PC-3 (cell line): ENCODE data around the gene HECW1. TPM values are rescaled to one million over a fixed set of nuclear protein-coding genes. Genes with fewer than 3 reads are reported as not detected.

ENCODE experiments used
- ATAC-seq: fragments of 200-7000 bp; cut with Tn5 transposase; 2 replicates; pipeline ENCODE4 v1.9.1; 2020; ENCODE audit warnings: mild to moderate bottlenecking, moderate library complexity
- BruUV-seq: library from RNA; stranded (reverse); fragments of 400-500 nt; replicated peaks from 2 replicates; lab custom pipeline; 2021; lab: Mats Ljungman, UMichigan
- CTCF ChIA-PET: fragments of 300-600 bp; sonication (Branson Sonifier 250); formaldehyde crosslinking; loops from one replicate; lab custom pipeline; 2022; ENCODE audit warnings: antibody characterized with exemption; lab: Charles Lee
- POLR2A ChIA-PET: fragments of 300-600 bp; sonication (Branson Sonifier 250); formaldehyde crosslinking; loops from one replicate; lab custom pipeline; 2022; ENCODE audit warnings: antibody characterized with exemption; ENCODE audit not compliant: unreplicated experiment; lab: Charles Lee
- DNase-seq: peaks from one replicate; pipeline ENCODE4 v3.0.0-alpha.2; 2015
- H2AFZ ChIP-seq: fragments of 300-600 bp; sonication (generic); 2 replicates; pipeline ENCODE4 v1.6.0; 2016; ENCODE audit warnings: antibody characterized with exemption, low read length
- H3F3A ChIP-seq: fragments of 300-600 bp; sonication (generic); one replicate; pipeline ENCODE4 v1.6.0; 2017; ENCODE audit warnings: antibody characterized with exemption, low read length, control low read depth, mild to moderate bottlenecking; ENCODE audit not compliant: unreplicated experiment
- H3K27ac ChIP-seq: fragments of 300-600 bp; sonication (generic); 2 replicates; pipeline ENCODE4 v1.5.1; 2016; ENCODE audit warnings: mild to moderate bottlenecking, low read length
- H3K27me3 ChIP-seq: fragments of 300-600 bp; sonication (generic); 2 replicates; pipeline ENCODE4 v1.6.1; 2016; ENCODE audit warnings: low read length, mixed read lengths
- H3K36me3 ChIP-seq: fragments of 300-600 bp; sonication (generic); 2 replicates; pipeline ENCODE4 v1.6.1; 2016; ENCODE audit warnings: low read depth, mixed run types, low read length, mixed read lengths
- H3K4me1 ChIP-seq: fragments of 300-600 bp; sonication (generic); 2 replicates; pipeline ENCODE4 v1.5.1; 2016; ENCODE audit warnings: low read length; ENCODE audit not compliant: insufficient read depth
- H3K4me2 ChIP-seq: fragments of 300-600 bp; sonication (generic); 2 replicates; pipeline ENCODE4 v1.6.0; 2016; ENCODE audit warnings: low read length
- H3K4me3 ChIP-seq: fragments of 300-600 bp; sonication (generic); 2 replicates; pipeline ENCODE4 v1.5.1; 2016; ENCODE audit warnings: mild to moderate bottlenecking, low read length, mixed read lengths
- H3K79me2 ChIP-seq: fragments of 300-600 bp; sonication (generic); 2 replicates; pipeline ENCODE4 v1.6.1; 2017; ENCODE audit warnings: low read length, mixed read lengths
- H3K9ac ChIP-seq: fragments of 300-600 bp; sonication (generic); 2 replicates; pipeline ENCODE4 v1.6.0; 2016; ENCODE audit warnings: mild to moderate bottlenecking, low read length
- H3K9me2 ChIP-seq: fragments of 300-600 bp; sonication (generic); replicated peaks from 2 replicates; pipeline ENCODE4 v1.6.1; 2016; ENCODE audit warnings: mixed run types, low read length, mixed read lengths
- H3K9me3 ChIP-seq: fragments of 300-600 bp; sonication (generic); 2 replicates; pipeline ENCODE4 v1.6.1; 2016; ENCODE audit warnings: low read length, mixed read lengths
- H4K20me1 ChIP-seq: fragments of 300-600 bp; sonication (generic); 2 replicates; pipeline ENCODE4 v1.6.1; 2016; ENCODE audit warnings: low read length, mixed read lengths
- CTCF ChIP-seq: fragments of 300-600 bp; sonication (generic); conservative IDR thresholded peaks from 2 replicates; pipeline ENCODE4 v1.5.1; 2017; ENCODE audit warnings: antibody characterized with exemption, low read depth, mild to moderate bottlenecking, low read length
- EZH2 ChIP-seq: fragments of 300-600 bp; sonication (generic); IDR thresholded peaks from one replicate; pipeline ENCODE4 v1.6.1; 2017; ENCODE audit warnings: antibody characterized with exemption, mild to moderate bottlenecking, low read length; ENCODE audit not compliant: unreplicated experiment
- EZH2phosphoT487 ChIP-seq: fragments of 300-600 bp; sonication (generic); IDR thresholded peaks from 2 replicates; pipeline ENCODE4 v1.6.1; 2018; ENCODE audit warnings: mild to moderate bottlenecking, antibody characterized with exemption, low read length, borderline replicate concordance
- intact Hi-C: fragments of 100-400 bp; cut with micrococcal nuclease; formaldehyde crosslinking; loops from 2 replicates; pipeline ENCODE4 v1.9.0; 2023
- total RNA-seq: library from RNA; depleted of rRNA; stranded (reverse); fragments of >200 nt; gene quantifications from 2 replicates; pipeline ENCODE4 v1.2.3, GENCODE V29; 2014

The HECW1 gene
- total RNA-seq, 1 experiment from 2014 or later, result 3.0 TPM

GRCh38 chr7:43591558-43592180 lies 479.2 kb downstream of the HECW1 start:
- Histone ChIP-seq H3K36me3 (peaks cover 20% of the 10 kb centered on the region), H3K4me3 (peak overlapping the region; percentile 1; the same call in 1 of the 2 replicates), H3K9ac (no peak overlapping the region), H2AFZ (no peak overlapping the region), H3K79me2 (peaks cover 100% of the 10 kb centered on the region), H3K27me3 (no peaks in the 10 kb centered on the region), H3K27ac (peak overlapping the region; percentile 47), H3K4me2 (peak overlapping the region; percentile 60), H3K9me3 (no peaks in the 10 kb centered on the region), H3K9me2 (no peaks in the 10 kb centered on the region), H3F3A (no peaks in the 10 kb centered on the region), H3K4me1 (peaks cover 75% of the 10 kb centered on the region), H4K20me1 (peaks cover 94% of the 10 kb centered on the region)
- TF ChIP-seq CTCF (no peak), EZH2 (no peak), EZH2phosphoT487 (no peak)
- ATAC-seq (peak; percentile 68), DNase-seq (peak; percentile 39)
- CTCF ChIA-PET, result no interaction called here
- intact Hi-C loops, result no loop called here
- POLR2A ChIA-PET, result interaction anchor here (0.6 to 1.5 kb wide), 3 partner anchors 9 to 126 kb away, joined by 3 to 14 read pairs (median 5); partner anchors contain the start of gene STK17A
- no TSS peak for BruUV-seq

GRCh38 chr7:43592326-43592725 lies 479.9 kb downstream of the HECW1 start:
- no peaks in the 10 kb centered on the region for H3K9me3 ChIP-seq
- TF ChIP-seq EZH2phosphoT487, result no peak
- no peaks in the 10 kb centered on the region for H3K9me2 ChIP-seq
- intact Hi-C loops, result no loop called here
- H3K4me1 ChIP-seq, result peaks cover 69% of the 10 kb centered on the region
- H3K4me3 ChIP-seq, result no peak overlapping the region
- ChIA-PET POLR2A (interaction anchor here (0.6 to 1.5 kb wide), 3 partner anchors 10 to 127 kb away, joined by 3 to 14 read pairs (median 9); partner anchors contain the start of gene STK17A), CTCF (no interaction called here)
- H3K79me2 ChIP-seq, result peaks cover 99% of the 10 kb centered on the region
- peaks cover 87% of the 10 kb centered on the region for H4K20me1 ChIP-seq
- H3K36me3 ChIP-seq, result peaks cover 27% of the 10 kb centered on the region
- H3K27me3 ChIP-seq, result no peaks in the 10 kb centered on the region
- H3K27ac ChIP-seq, result peak overlapping the region; percentile 47
- no TSS peak for BruUV-seq
- DNase-seq (peak; percentile 12), ATAC-seq (no peak)
- no peak overlapping the region for H3K9ac ChIP-seq
- no peaks in the 10 kb centered on the region for H3F3A ChIP-seq
- peak overlapping the region; percentile 60; the same call in 1 of the 2 replicates for H3K4me2 ChIP-seq
- H2AFZ ChIP-seq, result no peak overlapping the region

GRCh38 chr7:43593010-43593409 lies 480.6 kb downstream of the HECW1 start:
- Histone ChIP-seq H3K4me3 (no peak overlapping the region), H3K4me1 (peaks cover 62% of the 10 kb centered on the region), H3F3A (no peaks in the 10 kb centered on the region), H3K27ac (no peak overlapping the region), H4K20me1 (peaks cover 80% of the 10 kb centered on the region), H3K4me2 (no peak overlapping the region), H3K9ac (no peak overlapping the region), H3K27me3 (no peaks in the 10 kb centered on the region), H3K9me2 (no peaks in the 10 kb centered on the region), H3K9me3 (no peaks in the 10 kb centered on the region), H2AFZ (no peak overlapping the region), H3K36me3 (peaks cover 30% of the 10 kb centered on the region), H3K79me2 (peaks cover 96% of the 10 kb centered on the region)
- ChIA-PET CTCF (no interaction called here), POLR2A (interaction anchor here (0.6 kb wide), 1 partner anchor 20 kb away, joined by 9 read pairs; no protein-coding TSS in a partner anchor)
- ATAC-seq (no peak), DNase-seq (no peak)
- intact Hi-C loops, result no loop called here
- TF ChIP-seq EZH2phosphoT487, result no peak
- no peak for TF ChIP-seq EZH2
- no peak for TF ChIP-seq CTCF
- BruUV-seq, result no TSS peak
